Suppressor macrophage treated with lipopolysaccharide for 1 hour (primary cell): Measurements from ENCODE around the gene NAALADL2.
"Not testable (repeated sequence)": the region's sequence is repeated elsewhere in the genome, so short reads cannot be mapped to it uniquely, and the experiment has no call there.

Experiments
- DNase-seq, 3 donors: peaks; one replicate each; pipeline ENCODE4 v3.0.0-alpha.2; 2020 to 2022

Gene NAALADL2

DNA sequence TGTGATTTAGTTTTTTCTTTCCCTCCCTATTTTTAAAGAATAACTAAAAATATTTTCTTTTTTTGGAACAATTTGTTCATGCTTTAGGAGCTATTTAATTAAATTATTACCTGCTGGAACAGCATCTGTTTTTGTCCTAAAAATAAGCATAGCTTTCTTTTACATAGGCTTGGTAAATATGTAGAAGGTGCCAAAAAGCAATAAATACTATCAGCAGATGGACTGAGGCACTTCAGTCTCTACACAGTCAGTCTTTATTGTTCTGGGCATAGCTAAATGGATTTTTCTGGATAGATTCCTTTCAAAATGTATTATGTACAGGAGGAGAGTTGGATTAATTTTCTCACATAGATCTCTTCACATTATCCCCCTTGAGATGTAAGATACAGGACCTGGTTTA is 223.5 kb downstream of the NAALADL2 start:
- DNase-seq = no peak

DNA sequence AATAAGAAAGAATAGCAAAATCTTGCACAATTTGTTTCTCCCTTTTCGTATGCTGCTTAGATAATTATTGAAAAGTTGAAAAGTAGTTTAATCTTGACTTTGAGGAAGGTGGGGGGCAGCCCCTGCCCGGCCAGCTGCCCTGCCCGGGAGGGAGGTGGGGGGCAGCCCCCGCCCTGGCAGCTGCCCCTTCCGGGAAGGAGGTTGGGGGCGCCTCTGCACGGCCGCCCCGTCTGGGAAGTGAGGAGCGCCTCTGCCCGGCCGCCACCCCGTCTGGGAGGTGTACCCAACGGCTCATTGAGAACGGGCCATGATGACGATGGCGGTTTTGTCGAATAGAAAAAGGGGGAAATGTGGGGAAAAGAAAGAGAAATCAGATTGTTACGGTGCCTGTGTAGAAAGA is 228.0 kb downstream of the NAALADL2 start:
- not testable (repeated sequence) for DNase-seq

DNA sequence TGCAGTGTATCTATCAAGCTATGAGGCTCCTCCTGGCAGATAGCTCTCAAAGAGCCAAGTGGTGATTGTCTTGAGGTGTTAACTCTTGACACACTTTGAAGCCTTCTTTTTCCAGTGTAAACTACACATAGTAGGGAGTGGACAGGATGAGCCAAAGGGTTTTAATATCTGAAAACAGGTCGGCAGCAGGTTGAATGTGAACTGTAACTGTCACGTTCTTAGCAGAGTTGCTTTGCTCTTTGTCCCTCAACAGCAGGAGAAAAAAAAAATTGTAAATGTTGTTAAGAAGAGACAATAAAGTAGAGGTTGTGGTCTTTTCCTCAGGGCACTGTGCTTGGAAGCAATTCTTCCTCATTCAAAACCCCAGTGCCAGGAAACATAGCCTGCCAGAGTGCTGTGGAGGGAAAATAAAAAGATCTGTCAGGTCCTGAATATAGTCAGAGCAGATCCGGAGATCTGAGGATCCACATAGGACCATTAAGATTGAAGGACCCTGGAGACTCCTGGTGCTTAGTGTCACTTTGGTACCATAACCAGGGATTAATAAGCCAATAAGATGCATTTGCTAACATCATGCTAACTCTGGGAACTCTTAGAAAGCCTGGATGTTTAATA is 229.7 kb downstream of the NAALADL2 start:
- no peak for DNase-seq

DNA sequence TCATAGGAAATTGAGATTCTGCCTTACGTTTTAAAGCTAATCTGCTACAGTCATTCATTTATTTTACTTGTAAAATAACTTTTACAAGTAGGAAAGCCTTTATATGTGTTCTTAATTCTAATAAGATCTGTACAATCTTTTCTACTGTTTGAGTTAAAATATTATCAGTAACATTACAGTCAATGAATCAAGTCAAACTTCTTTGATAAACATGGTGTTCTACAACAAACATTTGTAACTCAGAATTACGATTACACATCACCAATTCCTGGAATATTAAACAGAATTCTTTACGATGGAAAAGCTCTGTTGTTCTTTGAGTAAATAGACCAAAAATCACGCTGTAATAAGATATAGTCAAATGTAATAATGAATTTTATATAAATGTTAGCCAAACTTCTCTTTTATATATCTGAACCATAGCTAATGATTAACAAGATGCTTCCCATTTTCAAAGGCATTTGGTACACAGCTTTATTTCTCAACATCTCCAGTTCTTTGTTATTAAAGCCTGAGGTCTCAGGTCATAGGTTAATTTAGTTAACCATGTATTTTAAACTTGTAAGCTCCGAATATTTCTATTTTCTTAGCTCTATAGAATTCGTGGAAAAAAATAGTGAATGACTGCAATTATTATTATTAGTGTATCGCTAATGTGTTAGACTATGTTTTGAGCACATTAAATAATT is 232.4 kb downstream of the NAALADL2 start:
- DNase-seq = no peak

DNA sequence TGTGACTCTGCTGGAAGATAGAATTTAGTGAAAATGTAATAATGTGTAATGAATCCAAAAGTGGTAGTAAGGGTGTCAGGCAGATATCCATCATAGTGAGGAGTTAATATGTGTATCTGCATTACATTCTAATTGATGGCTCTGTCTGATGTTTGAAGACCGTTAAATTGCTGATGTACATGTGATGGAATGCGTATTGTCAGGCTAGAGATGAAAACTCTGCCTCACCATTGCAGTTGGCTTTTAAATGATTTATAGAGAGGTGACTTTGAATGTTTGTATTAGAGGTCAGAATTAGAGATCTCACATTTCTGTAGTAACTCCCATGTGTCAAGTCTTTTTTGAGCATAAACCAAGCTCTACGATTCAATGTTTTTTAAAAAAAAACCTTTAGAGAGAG is 234.6 kb downstream of the NAALADL2 start:
- no peak for DNase-seq

DNA sequence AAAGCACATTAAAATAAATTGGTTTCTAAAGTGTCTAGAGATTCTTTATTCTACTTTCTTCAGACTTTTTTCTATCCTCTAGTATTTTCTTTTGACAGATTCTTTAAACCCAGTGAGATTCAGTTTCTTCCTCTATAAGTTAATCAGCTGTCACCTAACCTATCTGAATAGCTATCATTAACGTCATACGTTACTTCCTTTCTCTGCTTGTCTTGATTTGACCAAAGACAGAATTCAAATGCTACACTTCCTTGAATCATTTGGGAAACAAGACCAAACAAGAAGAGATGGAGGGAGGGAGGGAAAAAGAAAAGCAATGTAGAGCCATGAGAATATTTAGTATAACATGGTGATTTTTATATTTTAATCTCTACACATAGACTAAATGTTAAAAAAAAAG is 235.2 kb downstream of the NAALADL2 start:
- DNase-seq = no peak

DNA sequence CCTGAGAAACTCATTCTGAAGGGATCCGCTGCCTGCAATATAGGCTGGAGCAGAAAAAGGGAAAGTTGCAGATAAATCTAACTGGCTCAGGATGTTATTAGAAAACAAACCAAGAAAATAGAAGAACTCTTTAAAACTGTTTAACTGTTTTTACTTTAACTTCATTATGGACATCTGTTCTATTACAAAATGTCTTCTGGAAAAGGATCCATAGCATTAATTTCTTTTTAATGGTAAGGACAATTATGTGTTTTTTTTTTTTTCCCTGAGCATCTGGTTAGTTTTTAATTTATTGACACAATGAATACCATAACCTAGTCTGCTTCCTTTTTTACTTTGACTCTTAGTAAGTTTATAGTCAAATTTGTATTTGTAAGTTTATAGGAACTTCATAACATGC is 239.5 kb downstream of the NAALADL2 start:
- no peak for DNase-seq

DNA sequence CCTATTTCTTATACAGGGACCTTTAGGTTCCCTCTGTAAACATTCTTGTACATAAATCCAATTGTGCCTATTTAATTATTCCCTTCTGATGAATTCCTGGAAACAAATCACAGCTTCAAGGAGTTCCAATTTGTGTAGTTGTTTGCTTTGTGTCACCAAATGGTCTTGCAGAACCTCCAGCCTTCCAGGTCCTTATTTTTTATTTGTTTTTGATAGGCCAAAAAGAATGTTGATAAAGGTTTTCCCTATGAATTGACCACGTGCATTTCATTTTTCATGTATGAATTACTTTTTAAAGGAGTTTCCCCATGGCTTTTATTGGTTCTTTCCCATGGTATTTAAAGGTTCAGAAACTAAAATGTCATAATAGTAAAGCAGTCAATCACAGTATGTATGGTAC is 243.0 kb downstream of the NAALADL2 start:
- no peak for DNase-seq

DNA sequence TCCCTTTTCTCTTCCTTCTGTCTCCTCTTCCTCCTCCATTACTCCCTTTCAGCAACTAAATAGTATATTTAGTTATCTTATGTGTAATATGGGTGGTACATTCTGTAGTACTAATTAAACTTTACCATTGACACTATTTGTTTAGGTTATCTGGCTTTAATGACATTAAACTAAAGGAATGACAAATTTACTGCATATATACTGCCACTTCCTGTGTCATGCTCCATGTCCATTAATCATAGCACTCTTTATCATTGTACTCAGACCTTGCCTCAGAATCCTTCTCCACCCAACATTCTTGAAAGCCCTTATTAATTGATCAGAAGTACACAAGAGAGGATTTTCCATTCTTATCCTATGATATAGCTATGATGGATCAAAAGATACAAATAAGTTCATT is 244.2 kb downstream of the NAALADL2 start:
- DNase-seq = no peak

DNA sequence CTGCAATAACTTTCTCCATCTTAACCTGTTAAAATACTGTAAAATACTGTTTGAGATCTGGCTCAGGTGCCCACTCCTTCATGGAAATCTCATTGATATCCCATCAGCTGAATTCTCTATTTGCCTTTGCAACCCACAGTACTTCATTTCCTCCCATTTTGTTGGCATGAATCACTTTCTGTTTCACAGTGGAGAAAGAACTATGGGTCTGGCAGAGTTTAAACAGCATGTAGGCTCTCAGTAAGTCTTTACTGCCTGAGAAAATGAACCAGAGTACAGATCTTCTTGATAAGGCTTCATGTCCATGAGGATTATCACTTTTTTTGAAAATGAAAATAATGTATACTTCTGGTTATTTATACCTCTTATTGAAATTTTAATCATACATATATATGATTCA is 245.9 kb downstream of the NAALADL2 start:
- DNase-seq = no peak

DNA sequence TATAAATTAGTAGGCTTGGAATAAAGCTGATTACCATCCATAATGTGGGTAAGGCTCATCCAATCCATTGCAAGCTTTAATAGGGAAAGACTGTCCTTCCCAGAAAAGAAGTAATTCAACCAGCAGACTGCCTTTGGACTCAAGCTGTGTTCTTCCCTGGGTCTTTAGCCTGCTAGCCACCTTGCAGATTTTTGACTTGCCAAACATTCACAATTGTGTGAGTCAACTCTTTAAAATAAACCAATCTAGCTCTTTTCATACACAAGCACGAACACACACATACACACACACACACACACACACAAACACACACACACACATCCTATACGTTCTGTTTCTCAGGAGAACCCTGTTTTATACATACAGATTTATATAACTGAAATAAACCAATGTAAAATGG is 248.1 kb downstream of the NAALADL2 start:
- no peak for DNase-seq

DNA sequence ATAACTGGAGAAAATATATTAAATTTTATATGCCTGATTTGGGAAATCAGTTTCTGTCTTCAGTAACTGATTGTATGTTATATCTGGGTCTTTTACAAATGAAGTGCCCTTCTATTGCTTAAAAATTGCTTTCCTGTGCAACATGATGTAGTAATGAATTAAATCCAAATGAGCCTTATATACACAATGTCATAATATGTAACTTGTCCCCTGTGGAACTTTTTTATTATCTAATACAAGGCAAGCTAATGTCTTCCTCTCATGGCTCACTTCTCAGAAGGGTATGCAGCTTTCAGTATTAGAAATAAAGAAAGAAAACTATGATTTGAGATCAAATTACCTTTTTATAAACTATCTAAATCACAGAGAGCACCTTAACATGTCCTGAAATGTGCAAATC is 248.9 kb downstream of the NAALADL2 start:
- DNase-seq = no peak

DNA sequence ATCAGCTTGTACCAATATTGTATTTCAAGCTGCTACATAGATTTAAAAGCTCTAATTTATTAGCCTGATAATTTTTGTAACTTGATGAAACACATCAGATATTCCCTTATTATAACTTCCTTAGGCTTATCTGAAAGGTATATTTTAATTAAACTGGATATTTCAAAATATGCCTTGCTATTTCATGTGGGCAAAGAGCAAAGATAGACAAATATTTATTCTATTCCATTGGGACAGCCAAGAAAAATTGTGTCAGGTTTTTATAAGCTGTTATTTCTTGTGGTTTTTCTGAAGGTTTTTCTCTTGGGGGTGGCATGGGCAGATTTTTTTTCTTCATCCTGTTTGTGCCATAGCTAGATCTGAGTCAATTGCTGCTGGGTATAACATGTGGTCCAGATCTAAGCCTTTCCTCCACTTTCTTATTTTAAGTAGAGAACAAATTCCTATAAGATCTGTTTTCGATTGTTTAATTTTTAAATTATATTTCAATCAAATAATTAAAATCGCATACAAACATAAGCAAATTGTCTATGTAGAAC is 249.5 kb downstream of the NAALADL2 start:
- no peak for DNase-seq

DNA sequence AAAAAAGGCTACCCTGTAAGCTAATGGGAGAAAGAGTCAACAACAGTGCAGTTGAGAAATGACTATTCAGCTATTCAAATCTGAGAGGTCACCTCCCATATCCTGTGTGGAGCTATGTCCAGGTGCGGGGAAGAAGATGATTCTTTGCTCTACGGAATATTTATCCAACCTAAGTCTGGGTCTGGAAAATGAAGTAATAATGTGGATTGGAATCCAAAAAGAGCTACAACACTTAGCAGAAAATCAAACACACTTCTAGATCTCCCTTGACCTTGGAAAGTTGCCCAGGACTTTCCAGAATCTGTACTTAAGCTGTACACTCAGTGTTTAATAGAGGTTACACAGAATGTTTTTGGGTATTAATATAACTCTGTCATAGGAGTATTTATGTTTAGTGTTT is 251.9 kb downstream of the NAALADL2 start:
- no peak for DNase-seq

DNA sequence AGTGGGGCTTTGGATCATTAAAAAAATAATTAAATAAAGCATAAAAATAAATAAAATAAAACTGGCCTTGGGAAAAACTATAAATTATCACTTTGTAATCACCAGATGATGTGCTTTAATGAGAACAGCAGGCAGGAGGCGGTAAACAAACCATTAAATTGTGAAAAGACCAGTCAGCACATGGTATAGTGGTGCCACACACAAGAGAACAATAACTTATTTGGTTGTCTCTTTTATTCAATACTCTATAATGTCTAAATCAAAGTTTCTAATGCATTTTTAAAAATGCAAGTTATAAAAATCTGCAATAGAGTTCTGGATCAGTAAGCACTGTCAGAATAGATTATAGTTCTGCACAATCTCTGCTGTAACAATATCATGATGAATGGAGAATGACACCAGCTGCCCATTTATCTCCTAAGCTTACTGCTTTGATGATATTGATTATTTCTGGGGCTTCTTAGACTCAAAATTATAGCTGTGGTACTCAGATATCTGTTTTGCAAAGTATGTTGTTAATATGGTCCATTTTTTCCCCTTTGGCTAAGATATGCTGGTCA is 259.3 kb downstream of the NAALADL2 start:
- no peak for DNase-seq

DNA sequence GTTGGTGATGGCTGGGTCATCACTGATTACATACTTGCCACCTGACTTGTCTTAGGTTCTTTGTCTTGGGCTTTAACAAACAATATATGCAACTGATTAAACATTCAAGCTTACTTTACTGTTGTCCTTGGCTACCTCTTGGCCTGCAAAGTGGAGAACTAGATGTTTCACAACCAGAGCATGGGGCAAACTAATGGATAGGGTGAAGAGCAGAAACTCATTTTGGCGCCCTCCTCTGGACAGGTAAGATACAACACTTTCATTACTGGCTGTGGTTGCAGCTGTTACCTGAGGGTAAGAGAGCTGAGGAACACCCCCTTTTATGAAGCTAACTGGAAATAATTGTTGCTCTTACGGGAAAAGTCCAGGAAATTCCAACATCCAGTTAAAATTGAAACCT is 262.1 kb downstream of the NAALADL2 start:
- no peak for DNase-seq

DNA sequence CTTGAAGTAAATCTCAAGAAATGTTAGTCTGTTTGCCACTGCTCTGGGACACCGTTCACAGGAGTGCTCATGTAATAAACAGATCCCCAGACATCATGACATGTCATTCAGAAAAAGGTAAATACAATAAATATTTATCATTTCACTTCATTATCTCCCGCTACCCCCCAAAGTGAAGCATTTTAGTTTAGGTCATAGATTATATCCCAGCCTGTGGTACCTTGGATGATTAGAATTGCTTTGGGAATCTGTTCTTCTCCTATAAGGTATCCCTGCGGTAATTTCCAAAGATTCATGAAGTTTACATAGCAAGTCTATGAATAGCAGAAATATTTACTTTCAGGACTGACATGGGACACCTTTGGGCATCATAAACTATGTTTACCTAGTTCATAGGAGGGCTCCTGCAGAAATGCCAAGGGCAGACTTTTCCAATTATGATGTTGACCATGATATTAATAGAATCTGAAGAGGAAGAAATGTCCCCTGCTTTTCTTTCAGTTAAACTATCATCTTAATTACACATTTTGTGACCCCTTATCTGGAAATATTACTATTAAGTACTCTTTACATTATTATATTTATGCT is 268.0 kb downstream of the NAALADL2 start:
- no peak for DNase-seq

DNA sequence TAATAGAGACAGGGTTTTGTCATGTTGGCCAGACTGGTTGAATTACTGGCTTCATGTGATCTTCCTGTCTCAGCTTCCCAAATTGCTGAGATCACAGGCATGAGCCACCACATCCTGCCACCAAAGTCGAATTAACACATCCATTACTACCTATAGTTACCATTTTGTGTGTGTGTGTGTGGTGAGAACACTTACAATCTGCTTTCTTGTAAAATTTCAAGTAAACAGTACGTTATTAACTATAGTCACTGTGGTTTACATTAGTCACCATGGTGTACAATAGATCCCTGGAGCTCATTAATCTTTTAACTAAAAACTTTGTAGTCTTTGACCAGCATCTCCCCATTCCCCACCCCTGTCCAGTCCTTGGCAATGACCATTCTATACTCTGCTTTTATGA is 270.0 kb downstream of the NAALADL2 start:
- no peak for DNase-seq

DNA sequence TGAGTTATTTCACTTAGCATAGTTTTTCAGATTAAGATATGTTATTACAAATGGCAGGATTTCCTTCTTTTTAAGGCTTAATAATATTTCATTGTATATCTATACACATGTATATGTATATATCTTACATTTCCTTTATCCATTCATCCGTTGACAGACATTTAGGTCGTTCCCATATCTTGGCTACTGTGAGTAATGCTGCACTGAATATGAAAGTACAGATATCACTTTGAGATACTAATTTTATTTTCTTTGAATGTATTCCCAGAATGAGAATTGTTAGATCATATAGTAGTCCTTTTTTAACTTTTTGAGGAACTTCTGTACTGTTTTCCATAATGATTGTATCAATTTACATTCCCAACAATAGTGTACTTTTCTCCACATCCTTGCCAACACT is 270.4 kb downstream of the NAALADL2 start:
- no peak for DNase-seq

DNA sequence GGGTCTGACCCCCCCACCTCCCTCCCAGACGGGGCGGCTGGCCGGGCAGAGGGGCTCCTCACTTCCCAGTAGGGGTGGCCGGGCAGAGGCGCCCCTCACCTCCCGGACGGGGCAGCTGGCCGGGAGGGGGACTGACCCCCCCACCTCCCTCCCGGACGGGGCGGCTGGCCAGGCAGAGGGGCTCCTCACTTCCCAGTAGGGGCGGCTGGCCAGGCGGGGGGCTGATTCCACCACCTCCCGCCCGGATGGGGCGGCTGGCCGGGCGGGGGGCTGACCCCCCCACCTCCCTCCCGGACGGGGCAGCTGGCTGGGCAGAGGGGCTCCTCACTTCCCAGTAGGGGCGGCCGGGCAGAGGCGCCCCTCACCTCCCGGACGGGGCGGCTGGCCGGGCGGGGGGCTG is 272.7 kb downstream of the NAALADL2 start:
- not testable (repeated sequence) for DNase-seq

DNA sequence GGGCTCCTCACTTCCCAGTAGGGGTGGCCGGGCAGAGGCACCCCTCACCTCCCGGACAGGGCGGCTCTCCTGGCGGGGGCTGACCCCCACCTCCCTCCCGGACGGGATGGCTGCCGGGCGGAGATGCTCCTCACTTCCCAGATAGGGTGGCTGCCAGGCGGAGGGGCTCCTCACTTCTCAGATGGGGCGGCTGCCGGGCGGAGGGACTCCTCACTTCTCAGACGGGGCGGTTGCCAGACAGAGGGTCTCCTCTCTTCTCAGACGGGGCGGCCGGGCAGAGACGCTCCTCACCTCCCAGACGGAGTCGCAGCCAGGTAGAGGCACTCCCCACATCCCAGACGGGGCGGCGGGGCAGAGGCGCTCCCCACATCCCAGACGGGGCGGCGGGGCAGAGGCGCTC is 273.6 kb downstream of the NAALADL2 start:
- DNase-seq = not testable (repeated sequence)

DNA sequence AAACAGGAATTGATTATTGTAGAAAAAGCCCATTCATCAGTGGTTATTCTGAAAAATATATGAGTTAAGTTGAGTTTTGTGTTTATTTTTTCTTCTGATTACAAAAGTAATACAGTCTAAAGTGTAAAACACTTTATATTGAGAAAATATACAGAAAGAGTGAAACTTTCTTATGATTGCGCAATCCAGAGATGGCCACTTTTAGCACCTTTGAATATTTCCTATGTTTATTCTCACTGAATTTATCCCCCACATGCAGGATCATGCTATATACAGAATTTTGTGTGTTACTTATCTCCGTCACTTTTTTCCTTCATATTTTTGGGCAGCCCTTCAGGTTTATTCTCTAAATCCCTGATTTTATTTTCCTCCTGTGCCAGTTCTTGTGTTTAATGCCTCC is 285.2 kb downstream of the NAALADL2 start:
- DNase-seq = no peak

DNA sequence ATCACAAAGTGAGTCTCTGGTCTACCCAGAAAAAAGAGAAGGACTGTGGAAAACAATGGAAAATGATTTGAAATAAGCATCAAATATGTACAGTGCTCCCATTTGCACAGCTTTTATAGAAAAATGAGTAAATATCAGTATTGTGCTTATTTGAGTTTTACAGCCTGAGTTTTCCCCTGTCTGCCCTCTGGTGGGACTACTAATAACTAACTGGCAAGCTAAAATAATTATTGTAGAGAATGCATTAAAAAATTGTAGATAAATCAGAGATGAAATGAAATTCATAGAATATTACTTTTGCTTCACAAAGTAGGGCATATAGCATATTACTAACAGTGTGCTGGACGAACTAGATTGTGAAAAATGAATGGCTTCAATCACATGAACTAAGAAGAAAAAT is 287.1 kb downstream of the NAALADL2 start:
- no peak for DNase-seq

DNA sequence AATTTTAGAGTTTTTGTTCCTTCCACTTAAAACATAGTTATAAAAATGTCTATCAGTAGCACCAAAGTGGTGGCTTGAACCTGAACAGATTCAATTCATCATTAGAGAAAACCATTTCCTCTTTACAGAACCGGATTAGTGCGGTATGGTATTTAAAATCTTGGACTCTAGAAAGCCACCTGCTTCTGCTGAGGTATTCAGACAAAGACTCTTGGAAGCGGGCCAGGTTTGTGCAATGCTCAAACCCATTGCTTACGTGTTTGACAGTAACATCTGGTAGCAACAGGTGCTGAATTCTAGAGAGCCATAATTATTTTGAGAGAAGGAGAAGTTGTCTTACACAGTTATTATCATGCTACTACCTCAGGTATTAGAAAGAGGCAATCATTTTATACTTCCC is 290.5 kb downstream of the NAALADL2 start:
- DNase-seq = no peak
